Activated naive CD4-positive, alpha-beta T cell treated with anti-CD3 and anti-CD28 coated beads for 36 hours (primary cell): ENCODE data around the gene GREB1L. TPM values are rescaled to one million over a fixed set of nuclear protein-coding genes. Genes with fewer than 3 reads are reported as not detected.

ENCODE experiments used
- CTCF ChIA-PET: fragments of 350-600 bp; sonication (Branson Sonifier 250); formaldehyde crosslinking; loops from one replicate; lab custom pipeline; 2021; ENCODE audit warnings: antibody characterized with exemption; lab: Charles Lee
- DNase-seq: peaks from one replicate; pipeline ENCODE4 v3.0.0-alpha.2; 2020
- H3K27ac Mint-ChIP-seq: one replicate; pipeline ENCODE4 v1.8.0; 2021; ENCODE audit warnings: mild to moderate bottlenecking, mixed read lengths
- H3K27me3 Mint-ChIP-seq: one replicate; pipeline ENCODE4 v1.8.0; 2021; ENCODE audit warnings: low read depth, mixed read lengths
- H3K36me3 Mint-ChIP-seq: one replicate; pipeline ENCODE4 v1.8.0; 2021; ENCODE audit warnings: low read depth, mixed read lengths
- H3K4me1 Mint-ChIP-seq: one replicate; pipeline ENCODE4 v1.8.0; 2021; ENCODE audit warnings: low read depth, mixed read lengths
- H3K4me3 Mint-ChIP-seq: one replicate; pipeline ENCODE4 v1.8.0; 2021; ENCODE audit warnings: mild to moderate bottlenecking, moderate library complexity, mixed read lengths
- H3K9me3 Mint-ChIP-seq: one replicate; pipeline ENCODE4 v1.8.0; 2021; ENCODE audit warnings: mixed read lengths
- intact Hi-C: fragments of 100-400 bp; cut with micrococcal nuclease; formaldehyde crosslinking; loops from one replicate; pipeline ENCODE4 v1.15.1; 2023
- total RNA-seq, 2 experiments: library from RNA; stranded (reverse); gene quantifications; one replicate each; pipeline ENCODE4 v1.2.3, GENCODE V29; 2021

Gene GREB1L
- total RNA-seq, 2 experiments from 2014 or later: not detected

- intact Hi-C loops: no loop called here
- Mint-ChIP-seq H3K27ac (no peak overlapping the region), H3K36me3 (no peaks in the 10 kb centered on the region), H3K4me3 (no peak overlapping the region), H3K4me1 (no peaks in the 10 kb centered on the region), H3K27me3 (peaks cover 8% of the 10 kb centered on the region), H3K9me3 (no peaks in the 10 kb centered on the region)
- DNase-seq: no peak
- CTCF ChIA-PET: no interaction called here
These were observed 215.1 kb downstream of the GREB1L start for GRCh38 chr18:21457179-21457535.

GRCh38 chr18:21458310-21458709, 216.3 kb downstream of the GREB1L start:
- CTCF ChIA-PET: no interaction called here
- Mint-ChIP-seq H3K36me3 (no peaks in the 10 kb centered on the region), H3K27me3 (peaks cover 5% of the 10 kb centered on the region), H3K27ac (no peak overlapping the region), H3K4me1 (no peaks in the 10 kb centered on the region), H3K4me3 (no peak overlapping the region), H3K9me3 (no peaks in the 10 kb centered on the region)
- intact Hi-C loops: no loop called here
- DNase-seq: no peak

- Mint-ChIP-seq H3K27ac (no peak overlapping the region), H3K4me3 (no peak overlapping the region), H3K36me3 (no peaks in the 10 kb centered on the region), H3K27me3 (peaks cover 5% of the 10 kb centered on the region), H3K9me3 (no peaks in the 10 kb centered on the region), H3K4me1 (no peaks in the 10 kb centered on the region)
- DNase-seq: no peak
- CTCF ChIA-PET: no interaction called here
- intact Hi-C loops: no loop called here
These were observed 216.8 kb downstream of the GREB1L start for GRCh38 chr18:21458788-21459187.

GRCh38 chr18:21459706-21460286, 217.8 kb downstream of the GREB1L start:
- H3K4me3 Mint-ChIP-seq: no peak overlapping the region
- H3K36me3 Mint-ChIP-seq: no peaks in the 10 kb centered on the region
- DNase-seq: no peak
- no peaks in the 10 kb centered on the region for H3K9me3 Mint-ChIP-seq
- intact Hi-C loops: no loop called here
- H3K27ac Mint-ChIP-seq: no peak overlapping the region
- no peaks in the 10 kb centered on the region for H3K4me1 Mint-ChIP-seq
- CTCF ChIA-PET: interaction anchor here (0.6 kb wide), 1 partner anchor 40 kb away, joined by 3 read pairs; no protein-coding TSS in a partner anchor
- H3K27me3 Mint-ChIP-seq: peaks cover 8% of the 10 kb centered on the region

- Mint-ChIP-seq H3K4me3 (no peak overlapping the region), H3K27me3 (peaks cover 8% of the 10 kb centered on the region), H3K36me3 (no peaks in the 10 kb centered on the region), H3K9me3 (no peaks in the 10 kb centered on the region), H3K27ac (no peak overlapping the region), H3K4me1 (no peaks in the 10 kb centered on the region)
- intact Hi-C loops: no loop called here
- no peak for DNase-seq
- CTCF ChIA-PET: no interaction called here
These were observed 219.4 kb downstream of the GREB1L start for GRCh38 chr18:21461460-21461859.

GRCh38 chr18:21463718-21464117, 221.7 kb downstream of the GREB1L start:
- H3K4me3 Mint-ChIP-seq: no peak overlapping the region
- no peaks in the 10 kb centered on the region for H3K4me1 Mint-ChIP-seq
- H3K9me3 Mint-ChIP-seq: no peaks in the 10 kb centered on the region
- intact Hi-C loops: no loop called here
- CTCF ChIA-PET: no interaction called here
- no peak for DNase-seq
- no peaks in the 10 kb centered on the region for H3K36me3 Mint-ChIP-seq
- peaks cover 11% of the 10 kb centered on the region for H3K27me3 Mint-ChIP-seq
- no peak overlapping the region for H3K27ac Mint-ChIP-seq

- DNase-seq: no peak
- H3K4me3 Mint-ChIP-seq: no peak overlapping the region
- H3K27me3 Mint-ChIP-seq: peaks cover 6% of the 10 kb centered on the region
- H3K27ac Mint-ChIP-seq: no peak overlapping the region
- no peaks in the 10 kb centered on the region for H3K36me3 Mint-ChIP-seq
- H3K4me1 Mint-ChIP-seq: no peaks in the 10 kb centered on the region
- intact Hi-C loops: no loop called here
- CTCF ChIA-PET: no interaction called here
- no peaks in the 10 kb centered on the region for H3K9me3 Mint-ChIP-seq
These were observed 226.6 kb downstream of the GREB1L start for GRCh38 chr18:21468514-21469164.

GRCh38 chr18:21472741-21473140, 230.7 kb downstream of the GREB1L start:
- Mint-ChIP-seq H3K4me3 (no peak overlapping the region), H3K9me3 (no peaks in the 10 kb centered on the region), H3K36me3 (no peaks in the 10 kb centered on the region), H3K27ac (no peak overlapping the region), H3K4me1 (no peaks in the 10 kb centered on the region), H3K27me3 (no peaks in the 10 kb centered on the region)
- intact Hi-C loops: no loop called here
- no peak for DNase-seq
- CTCF ChIA-PET: no interaction called here

- no peaks in the 10 kb centered on the region for H3K36me3 Mint-ChIP-seq
- H3K4me1 Mint-ChIP-seq: no peaks in the 10 kb centered on the region
- DNase-seq: no peak
- no peak overlapping the region for H3K27ac Mint-ChIP-seq
- no peaks in the 10 kb centered on the region for H3K9me3 Mint-ChIP-seq
- H3K4me3 Mint-ChIP-seq: no peak overlapping the region
- intact Hi-C loops: no loop called here
- CTCF ChIA-PET: no interaction called here
- H3K27me3 Mint-ChIP-seq: no peaks in the 10 kb centered on the region
These were observed 232.6 kb downstream of the GREB1L start for GRCh38 chr18:21474621-21475020.

- Mint-ChIP-seq H3K27me3 (peaks cover 9% of the 10 kb centered on the region), H3K4me3 (no peak overlapping the region), H3K36me3 (no peaks in the 10 kb centered on the region), H3K4me1 (no peaks in the 10 kb centered on the region), H3K9me3 (no peaks in the 10 kb centered on the region), H3K27ac (no peak overlapping the region)
- no peak for DNase-seq
- CTCF ChIA-PET: interaction anchor here (0.7 to 1.3 kb wide), 3 partner anchors 9 to 300 kb away, joined by 3 to 5 read pairs (median 5); no protein-coding TSS in a partner anchor
- intact Hi-C loops: no loop called here
These were observed 237.7 kb downstream of the GREB1L start for GRCh38 chr18:21479721-21480120.

GRCh38 chr18:21481739-21482138, 239.7 kb downstream of the GREB1L start:
- H3K4me3 Mint-ChIP-seq: no peak overlapping the region
- DNase-seq: no peak
- intact Hi-C loops: no loop called here
- CTCF ChIA-PET: interaction anchor here (0.8 kb wide), 1 partner anchor 368 kb away, joined by 3 read pairs; no protein-coding TSS in a partner anchor
- H3K9me3 Mint-ChIP-seq: no peaks in the 10 kb centered on the region
- H3K36me3 Mint-ChIP-seq: no peaks in the 10 kb centered on the region
- H3K27ac Mint-ChIP-seq: no peak overlapping the region
- H3K4me1 Mint-ChIP-seq: no peaks in the 10 kb centered on the region
- peaks cover 16% of the 10 kb centered on the region for H3K27me3 Mint-ChIP-seq

- peaks cover 16% of the 10 kb centered on the region for H3K27me3 Mint-ChIP-seq
- H3K4me3 Mint-ChIP-seq: no peak overlapping the region
- no peak overlapping the region for H3K27ac Mint-ChIP-seq
- DNase-seq: no peak
- no peaks in the 10 kb centered on the region for H3K36me3 Mint-ChIP-seq
- H3K9me3 Mint-ChIP-seq: no peaks in the 10 kb centered on the region
- intact Hi-C loops: no loop called here
- CTCF ChIA-PET: no interaction called here
- H3K4me1 Mint-ChIP-seq: no peaks in the 10 kb centered on the region
These were observed 241.0 kb downstream of the GREB1L start for GRCh38 chr18:21483051-21483450.
